Panc1 (cell line): ENCODE data around the gene ARL8A.

Experiments used
- POLR2AphosphoS5 ChIP-seq: IDR thresholded peaks from 2 replicates; pipeline ENCODE4 v1.6.1; 2012; ENCODE audit warnings: mild to moderate bottlenecking, low read depth, low read length, moderate library complexity
- TCF7L2 ChIP-seq: IDR thresholded peaks from 2 replicates; pipeline ENCODE4 v1.6.1; 2011; ENCODE audit warnings: mild to moderate bottlenecking, low read depth, low read length, inconsistent platforms
- TF ChIP-seq, protein P1 (sequence below): fragments of 450-650 bp; IDR thresholded peaks from 2 replicates; pipeline ENCODE4 v1.5.1; 2017; ENCODE audit warnings: mild to moderate bottlenecking
- TF ChIP-seq, protein P2 (sequence below), 2 experiments: IDR thresholded peaks; 2 replicates each; pipeline ENCODE4 v1.6.1; 2011 to 2012; ENCODE audit warnings: low read depth in 2 of 2, control low read depth in 1 of 2, low read length in 1 of 2, mild to moderate bottlenecking in 1 of 2, moderate library complexity in 1 of 2; ENCODE audit not compliant: insufficient read depth in 1 of 2

GRCh38 chr1:202133001-202133400 is 11.5 kb downstream of the ARL8A start:
- TF ChIP-seq, protein P1, sequence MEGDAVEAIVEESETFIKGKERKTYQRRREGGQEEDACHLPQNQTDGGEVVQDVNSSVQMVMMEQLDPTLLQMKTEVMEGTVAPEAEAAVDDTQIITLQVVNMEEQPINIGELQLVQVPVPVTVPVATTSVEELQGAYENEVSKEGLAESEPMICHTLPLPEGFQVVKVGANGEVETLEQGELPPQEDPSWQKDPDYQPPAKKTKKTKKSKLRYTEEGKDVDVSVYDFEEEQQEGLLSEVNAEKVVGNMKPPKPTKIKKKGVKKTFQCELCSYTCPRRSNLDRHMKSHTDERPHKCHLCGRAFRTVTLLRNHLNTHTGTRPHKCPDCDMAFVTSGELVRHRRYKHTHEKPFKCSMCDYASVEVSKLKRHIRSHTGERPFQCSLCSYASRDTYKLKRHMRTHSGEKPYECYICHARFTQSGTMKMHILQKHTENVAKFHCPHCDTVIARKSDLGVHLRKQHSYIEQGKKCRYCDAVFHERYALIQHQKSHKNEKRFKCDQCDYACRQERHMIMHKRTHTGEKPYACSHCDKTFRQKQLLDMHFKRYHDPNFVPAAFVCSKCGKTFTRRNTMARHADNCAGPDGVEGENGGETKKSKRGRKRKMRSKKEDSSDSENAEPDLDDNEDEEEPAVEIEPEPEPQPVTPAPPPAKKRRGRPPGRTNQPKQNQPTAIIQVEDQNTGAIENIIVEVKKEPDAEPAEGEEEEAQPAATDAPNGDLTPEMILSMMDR = no peak
- TF ChIP-seq POLR2AphosphoS5 (no peak), TCF7L2 (no peak)
- TF ChIP-seq, protein P2, sequence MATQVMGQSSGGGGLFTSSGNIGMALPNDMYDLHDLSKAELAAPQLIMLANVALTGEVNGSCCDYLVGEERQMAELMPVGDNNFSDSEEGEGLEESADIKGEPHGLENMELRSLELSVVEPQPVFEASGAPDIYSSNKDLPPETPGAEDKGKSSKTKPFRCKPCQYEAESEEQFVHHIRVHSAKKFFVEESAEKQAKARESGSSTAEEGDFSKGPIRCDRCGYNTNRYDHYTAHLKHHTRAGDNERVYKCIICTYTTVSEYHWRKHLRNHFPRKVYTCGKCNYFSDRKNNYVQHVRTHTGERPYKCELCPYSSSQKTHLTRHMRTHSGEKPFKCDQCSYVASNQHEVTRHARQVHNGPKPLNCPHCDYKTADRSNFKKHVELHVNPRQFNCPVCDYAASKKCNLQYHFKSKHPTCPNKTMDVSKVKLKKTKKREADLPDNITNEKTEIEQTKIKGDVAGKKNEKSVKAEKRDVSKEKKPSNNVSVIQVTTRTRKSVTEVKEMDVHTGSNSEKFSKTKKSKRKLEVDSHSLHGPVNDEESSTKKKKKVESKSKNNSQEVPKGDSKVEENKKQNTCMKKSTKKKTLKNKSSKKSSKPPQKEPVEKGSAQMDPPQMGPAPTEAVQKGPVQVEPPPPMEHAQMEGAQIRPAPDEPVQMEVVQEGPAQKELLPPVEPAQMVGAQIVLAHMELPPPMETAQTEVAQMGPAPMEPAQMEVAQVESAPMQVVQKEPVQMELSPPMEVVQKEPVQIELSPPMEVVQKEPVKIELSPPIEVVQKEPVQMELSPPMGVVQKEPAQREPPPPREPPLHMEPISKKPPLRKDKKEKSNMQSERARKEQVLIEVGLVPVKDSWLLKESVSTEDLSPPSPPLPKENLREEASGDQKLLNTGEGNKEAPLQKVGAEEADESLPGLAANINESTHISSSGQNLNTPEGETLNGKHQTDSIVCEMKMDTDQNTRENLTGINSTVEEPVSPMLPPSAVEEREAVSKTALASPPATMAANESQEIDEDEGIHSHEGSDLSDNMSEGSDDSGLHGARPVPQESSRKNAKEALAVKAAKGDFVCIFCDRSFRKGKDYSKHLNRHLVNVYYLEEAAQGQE (IDR thresholded peaks at IDR 0.05; ENCODE audit: insufficient read depth in 1 of 2, low read depth in 2 of 2, low read length in 1 of 2) = no peak
